HCT116 (cell line): ENCODE data around the gene MCC. TPM values are rescaled to one million over a fixed set of nuclear protein-coding genes. Genes with fewer than 3 reads are reported as not detected.

ENCODE experiments used
- ATAC-seq: fragments of 200-7000 bp; cut with Tn5 transposase; 2 replicates; pipeline ENCODE4 v1.9.1; 2020; ENCODE audit warnings: mild to moderate bottlenecking, moderate library complexity
- BruUV-seq: library from RNA; stranded (reverse); fragments of 400-500 nt; replicated peaks from 2 replicates; lab custom pipeline; 2021; lab: Mats Ljungman, UMichigan
- CTCF ChIA-PET: fragments of 300-600 bp; sonication (Branson Sonifier 250); formaldehyde crosslinking; loops from one replicate; lab custom pipeline; 2021; ENCODE audit warnings: antibody characterized with exemption; lab: Charles Lee
- POLR2A ChIA-PET: fragments of 300-600, 350-600 bp; sonication (Branson Sonifier 250); formaldehyde crosslinking; loops from one replicate; lab custom pipeline; 2021; ENCODE audit warnings: antibody characterized with exemption; lab: Charles Lee
- RAD21 ChIA-PET, 2 experiments: fragments of 300-600 bp; sonication (Branson Sonifier 250); formaldehyde crosslinking; loops; one replicate each; lab custom pipeline; 2023; ENCODE audit warnings: low total read pairs in 2 of 2; ENCODE audit not compliant: uncharacterized antibody in 2 of 2, unreplicated experiment in 2 of 2, low non-redundant PET in 1 of 2; lab: Charles Lee
- DNase-seq: peaks from one replicate; pipeline ENCODE4 v3.0.0-alpha.2; 2010; ENCODE audit warnings: low read depth, low spot score
- H2AFZ ChIP-seq: fragments of 200-600 bp; shearing (Covaris generic), sonication (generic); 2 replicates; pipeline ENCODE4 v1.6.1; 2017; ENCODE audit warnings: low read depth, mixed run types, mixed read lengths, antibody characterized with exemption, low read length; ENCODE audit not compliant: poor library complexity, severe bottlenecking
- H3K27ac ChIP-seq: 2 replicates; pipeline ENCODE4 v1.5.1; 2012; ENCODE audit warnings: low read depth, low read length
- H3K27me3 ChIP-seq: fragments of 200-600 bp; sonication (generic); 2 replicates; pipeline ENCODE4 v1.6.1; 2016; ENCODE audit warnings: mixed run types, low read length, mixed read lengths; ENCODE audit not compliant: insufficient read depth
- H3K36me3 ChIP-seq, 2 experiments: fragments of 200-500 bp in 1 of 2; fragments of 200-600 bp in 1 of 2; sonication (Bioruptor generic) in 1 of 2; sonication (generic) in 1 of 2; 2 replicates each; pipeline versions ENCODE4 v1.5.1 to v1.6.1; 2014 to 2016; ENCODE audit warnings: low read length in 2 of 2, inconsistent platforms in 1 of 2, mixed read lengths in 1 of 2, mixed run types in 1 of 2; ENCODE audit not compliant: insufficient read depth in 2 of 2, control insufficient read depth in 1 of 2
- H3K4me1 ChIP-seq, 2 experiments: fragments of 200-600 bp in 1 of 2; sonication (generic) in 1 of 2; 2 replicates each; pipeline versions ENCODE4 v1.5.1 to v1.6.1; 2012 to 2017; ENCODE audit warnings: low read length in 2 of 2, inconsistent platforms in 1 of 2, mild to moderate bottlenecking in 1 of 2, mixed read lengths in 1 of 2, mixed run types in 1 of 2, moderate library complexity in 1 of 2; ENCODE audit not compliant: insufficient read depth in 2 of 2, control insufficient read depth in 1 of 2
- H3K4me2 ChIP-seq: fragments of 200-600 bp; sonication (generic); 2 replicates; pipeline ENCODE4 v1.6.1; 2017; ENCODE audit warnings: mixed run types, low read length, mixed read lengths
- H3K4me3 ChIP-seq, 2 experiments: fragments of 200-600 bp in 1 of 2; sonication (generic) in 1 of 2; replicated peaks in 1 of 2; 2 replicates each; pipeline ENCODE4 v1.5.1; 2011 to 2016; ENCODE audit warnings: low read length in 2 of 2, control low read depth in 1 of 2, low read depth in 1 of 2, mild to moderate bottlenecking in 1 of 2, mixed read lengths in 1 of 2, mixed run types in 1 of 2
- H3K79me2 ChIP-seq: fragments of 200-600 bp; sonication (generic); 2 replicates; pipeline ENCODE4 v1.6.1; 2017; ENCODE audit warnings: mild to moderate bottlenecking, mixed run types, low read length, moderate library complexity, mixed read lengths; ENCODE audit not compliant: insufficient read depth
- H3K9ac ChIP-seq: fragments of 200-600 bp; sonication (generic); 2 replicates; pipeline ENCODE4 v1.6.1; 2016; ENCODE audit warnings: low read length, mixed read lengths
- H3K9me2 ChIP-seq: fragments of 200-600 bp; sonication (generic), shearing (Covaris generic); 2 replicates; pipeline ENCODE4 v1.6.1; 2017; ENCODE audit warnings: mixed run types, mild to moderate bottlenecking, moderate library complexity; ENCODE audit not compliant: insufficient read depth
- H3K9me3 ChIP-seq, 2 experiments: fragments of 200-500 bp in 1 of 2; fragments of 200-600 bp in 1 of 2; sonication (Bioruptor generic) in 1 of 2; sonication (generic) in 1 of 2; 2 replicates each; pipeline ENCODE4 v1.6.1; 2014 to 2017; ENCODE audit warnings: low read length in 2 of 2, mixed read lengths in 2 of 2, inconsistent platforms in 1 of 2, low read depth in 1 of 2, mild to moderate bottlenecking in 1 of 2, mixed run types in 1 of 2, moderate library complexity in 1 of 2; ENCODE audit not compliant: control insufficient read depth in 1 of 2, insufficient read depth in 1 of 2
- H4K20me1 ChIP-seq: fragments of 200-600 bp; sonication (generic), shearing (Covaris generic); 2 replicates; pipeline ENCODE4 v1.6.1; 2017; ENCODE audit warnings: mixed run types, mild to moderate bottlenecking, moderate library complexity; ENCODE audit not compliant: insufficient read depth
- CBX3 ChIP-seq: IDR thresholded peaks from 2 replicates; pipeline ENCODE4 v1.6.1; 2012; ENCODE audit warnings: low read depth
- JUND ChIP-seq: IDR thresholded peaks from 2 replicates; pipeline ENCODE4 v1.6.1; 2012
- MAX ChIP-seq: IDR thresholded peaks from 2 replicates; pipeline ENCODE4 v1.6.1; 2012
- REST ChIP-seq: IDR thresholded peaks from 2 replicates; pipeline ENCODE4 v1.6.1; 2012; ENCODE audit warnings: low read depth
- SRF ChIP-seq: IDR thresholded peaks from 2 replicates; pipeline ENCODE4 v1.6.1; 2012; ENCODE audit warnings: low read depth
- ZBTB33 ChIP-seq: IDR thresholded peaks from 2 replicates; pipeline ENCODE4 v1.6.1; 2011; ENCODE audit warnings: mild to moderate bottlenecking, low read length, moderate library complexity; ENCODE audit not compliant: insufficient replicate concordance; ENCODE audit errors: extremely low read depth
- intact Hi-C: fragments of 100-400 bp; cut with micrococcal nuclease; formaldehyde crosslinking; loops from 2 replicates; pipeline ENCODE4 v1.10.0; 2022
- total RNA-seq: library from RNA; stranded (reverse); gene quantifications from one replicate; pipeline ENCODE4 v1.2.1, GENCODE V29; 2021; ENCODE audit not compliant: unreplicated experiment

Gene MCC
- total RNA-seq, 1 experiment from 2014 or later, result 20.1 TPM

GRCh38 chr5:113022661-113023060 is 465.6 kb downstream of the MCC start:
- peaks cover 3 to 22% of the 10 kb centered on the region in 2 experiments; a peak in 2 of 4 replicates for H3K36me3 ChIP-seq
- H4K20me1 ChIP-seq, result no peaks in the 10 kb centered on the region
- POLR2A ChIA-PET, result no interaction called here
- H3K27ac ChIP-seq, result no peak overlapping the region
- no peak overlapping the region for H3K4me3 ChIP-seq
- RAD21 ChIA-PET, result no interaction called here
- no peak overlapping the region for H2AFZ ChIP-seq
- H3K4me2 ChIP-seq, result no peak overlapping the region
- no peak for TF ChIP-seq CBX3
- TF ChIP-seq MAX, result no peak
- no peak for TF ChIP-seq JUND
- TF ChIP-seq REST, result no peak
- TF ChIP-seq ZBTB33, result no peak
- no peak for TF ChIP-seq SRF
- CTCF ChIA-PET, result no interaction called here
- no peak overlapping the region for H3K9ac ChIP-seq
- DNase-seq (no peak), ATAC-seq (no peak)
- H3K79me2 ChIP-seq, result peaks cover 11% of the 10 kb centered on the region; the same call in 1 of the 2 replicates
- intact Hi-C loops, result no loop called here
- no peaks in the 10 kb centered on the region for H3K27me3 ChIP-seq
- BruUV-seq, result no TSS peak
- H3K4me1 ChIP-seq, result peaks cover 22 to 53% of the 10 kb centered on the region in 2 experiments
- no peaks in the 10 kb centered on the region for H3K9me3 ChIP-seq
- H3K9me2 ChIP-seq, result no peaks in the 10 kb centered on the region
